A673 (cell line): ENCODE data around the gene ENTR1. TPM values are rescaled to one million over a fixed set of nuclear protein-coding genes. Genes with fewer than 3 reads are reported as not detected.

Source experiments
- BruUV-seq: library from RNA; stranded (reverse); fragments of 400-500 nt; replicated peaks from 2 replicates; lab custom pipeline; 2021; lab: Mats Ljungman, UMichigan
- CTCF ChIA-PET: fragments of 300-600 bp; sonication (Branson Sonifier 250); formaldehyde crosslinking; loops from one replicate; lab custom pipeline; 2022; ENCODE audit warnings: antibody characterized with exemption; lab: Charles Lee
- POLR2A ChIA-PET: fragments of 300-600 bp; sonication (Branson Sonifier 250); formaldehyde crosslinking; loops from one replicate; lab custom pipeline; 2022; ENCODE audit warnings: antibody characterized with exemption; ENCODE audit not compliant: low non-redundant PET; lab: Charles Lee
- DNase-seq: peaks from one replicate; pipeline ENCODE4 v3.0.0-alpha.2; 2015; ENCODE audit warnings: low spot score
- H3K27ac ChIP-seq: fragments of 200-600 bp; sonication (generic); 2 replicates; pipeline ENCODE4 v1.5.1; 2016; ENCODE audit warnings: mixed run types, low read depth, mild to moderate bottlenecking, mixed read lengths, antibody characterized with exemption, low read length; ENCODE audit not compliant: poor library complexity, severe bottlenecking
- H3K27me3 ChIP-seq: fragments of 200-600 bp; sonication (generic); replicated peaks from 2 replicates; pipeline ENCODE4 v1.6.1; 2017; ENCODE audit warnings: mixed run types, low read depth, mild to moderate bottlenecking, mixed read lengths, antibody characterized with exemption, low read length; ENCODE audit not compliant: insufficient read depth, poor library complexity
- H3K36me3 ChIP-seq: fragments of 200-600 bp; sonication (generic); 2 replicates; pipeline ENCODE4 v1.6.1; 2016; ENCODE audit warnings: mixed run types, mild to moderate bottlenecking, mixed read lengths, antibody characterized with exemption, low read length; ENCODE audit not compliant: insufficient read depth, poor library complexity, severe bottlenecking
- H3K4me1 ChIP-seq: fragments of 200-600 bp; sonication (generic); 2 replicates; pipeline ENCODE4 v1.6.1; 2017; ENCODE audit warnings: mixed run types, mild to moderate bottlenecking, mixed read lengths, antibody characterized with exemption, low read length; ENCODE audit not compliant: insufficient read depth, poor library complexity, severe bottlenecking
- H3K4me3 ChIP-seq: fragments of 200-600 bp; sonication (generic); 2 replicates; pipeline ENCODE4 v1.5.1; 2016; ENCODE audit warnings: low read depth, mixed run types, mild to moderate bottlenecking, mixed read lengths, low read length; ENCODE audit not compliant: poor library complexity, severe bottlenecking
- H3K9me3 ChIP-seq: fragments of 200-600 bp; sonication (generic); 2 replicates; pipeline ENCODE4 v1.6.1; 2016; ENCODE audit warnings: mixed run types, low read depth, mild to moderate bottlenecking, mixed read lengths, antibody characterized with exemption, low read length; ENCODE audit not compliant: poor library complexity, severe bottlenecking
- CTCF ChIP-seq: fragments of 300-800, 200-600 bp; sonication (generic); conservative IDR thresholded peaks from 2 replicates; pipeline ENCODE4 v1.5.1; 2017; ENCODE audit warnings: low read depth, mild to moderate bottlenecking, antibody characterized with exemption, low read length, moderate library complexity, mixed read lengths
- EZH2 ChIP-seq: fragments of 200-600 bp; sonication (generic); IDR thresholded peaks from 2 replicates; pipeline ENCODE4 v1.6.1; 2017; ENCODE audit warnings: borderline replicate concordance, low read depth, mild to moderate bottlenecking, mixed read lengths, antibody characterized with exemption, low read length; ENCODE audit not compliant: poor library complexity, severe bottlenecking
- intact Hi-C: fragments of 100-400 bp; cut with micrococcal nuclease; formaldehyde crosslinking; loops from one replicate; pipeline ENCODE4 v1.10.0; 2022; ENCODE audit not compliant: unreplicated experiment
- total RNA-seq: library from RNA; stranded (reverse); gene quantifications from 2 replicates; pipeline ENCODE4 v1.2.3, GENCODE V29; 2021

The ENTR1 gene
- total RNA-seq, 1 experiment from 2014 or later = 146 TPM

GRCh38 chr9:136373300-136374182, 36.9 kb downstream of the ENTR1 start, which contains the start of gene CARD9:
CARD9 (minus strand) TSS chr9:136373669; CDS start chr9:136372078, 1,591 bp downstream.
- no peak within 1 kb of the TSS for H3K4me3 ChIP-seq
- H3K36me3 ChIP-seq = no peaks in the 10 kb centered on the region
- H3K27me3 ChIP-seq = no peaks in the 10 kb centered on the region
- H3K4me1 ChIP-seq = no peaks in the 10 kb centered on the region
- intact Hi-C loops = no loop called here
- no peaks in the 10 kb centered on the region for H3K9me3 ChIP-seq
- BruUV-seq = no TSS peak
- H3K27ac ChIP-seq = peak within 1 kb of the TSS; percentile 37
- ChIA-PET POLR2A (no interaction called here), CTCF (no interaction called here)
- no peak for DNase-seq
- TF ChIP-seq EZH2 (no peak), CTCF (no peak)

GRCh38 chr9:136372561-136373299, 37.7 kb downstream of the ENTR1 start:
- Histone ChIP-seq H3K36me3 (no peaks in the 10 kb centered on the region), H3K27ac (peak overlapping the region; percentile 37), H3K27me3 (no peaks in the 10 kb centered on the region), H3K4me1 (no peaks in the 10 kb centered on the region), H3K9me3 (no peaks in the 10 kb centered on the region), H3K4me3 (no peak overlapping the region)
- TF ChIP-seq CTCF (no peak), EZH2 (no peak)
- BruUV-seq = no TSS peak
- DNase-seq = no peak
- CTCF ChIA-PET = no interaction called here
- POLR2A ChIA-PET = interaction anchor here (0.7 kb wide), 1 partner anchor 23 kb away, joined by 3 read pairs; no protein-coding TSS in a partner anchor
- intact Hi-C loops = no loop called here

GRCh38 chr9:136372006-136372405, 38.4 kb downstream of the ENTR1 start:
- CTCF ChIA-PET = no interaction called here
- POLR2A ChIA-PET = interaction anchor here (0.7 kb wide), 1 partner anchor 24 kb away, joined by 3 read pairs; no protein-coding TSS in a partner anchor
- Histone ChIP-seq H3K27ac (no peak overlapping the region), H3K9me3 (no peaks in the 10 kb centered on the region), H3K36me3 (no peaks in the 10 kb centered on the region), H3K4me1 (no peaks in the 10 kb centered on the region), H3K27me3 (no peaks in the 10 kb centered on the region), H3K4me3 (no peak overlapping the region)
- intact Hi-C loops = no loop called here
- TF ChIP-seq CTCF (no peak), EZH2 (no peak)
- DNase-seq = no peak
- no TSS peak for BruUV-seq
